ENCODE measurements around the gene SCRN2.

- TF ChIP-seq CTCF (IDR thresholded peaks at IDR 0.05 in 4 of 5, conservative IDR thresholded peaks at IDR 0.05 in 1 of 5) (no peak), POLR2A (IDR thresholded peaks at IDR 0.05) (no peak)
Measured at GRCh38 chr17:47852113-47852949, 11.3 kb upstream of the SCRN2 start.
